NCI-H2196 (cell line): Measurements from ENCODE around the gene SLC66A1.

Experiments
- DNase-seq: peaks from one replicate; lab custom pipeline; 2025; ENCODE audit not compliant: unreplicated experiment; lab: John Stamatoyannopoulos, UW

The SLC66A1 gene

GRCh38 chr1:19360432-19360831, 48.3 kb downstream of the SLC66A1 start:
- no peak for DNase-seq

GRCh38 chr1:19360843-19361610, 48.9 kb downstream of the SLC66A1 start:
- no peak for DNase-seq

GRCh38 chr1:19361611-19362147, 49.6 kb downstream of the SLC66A1 start:
- DNase-seq: no peak

GRCh38 chr1:19363536-19364152, 51.5 kb downstream of the SLC66A1 start:
- DNase-seq: no peak

- DNase-seq: no peak
Observed at GRCh38 chr1:19365721-19366120, 53.6 kb downstream of the SLC66A1 start.

GRCh38 chr1:19366599-19367536, 54.7 kb downstream of the SLC66A1 start:
- peak; percentile 63 for DNase-seq

GRCh38 chr1:19367584-19368041, 55.5 kb downstream of the SLC66A1 start:
- peak; percentile 73 for DNase-seq

GRCh38 chr1:19368050-19368449, 55.9 kb downstream of the SLC66A1 start:
- no peak for DNase-seq

GRCh38 chr1:19368964-19369363, 56.8 kb downstream of the SLC66A1 start:
- no peak for DNase-seq

GRCh38 chr1:19369396-19370090, 57.4 kb downstream of the SLC66A1 start:
- DNase-seq: no peak

GRCh38 chr1:19370453-19371170, 58.5 kb downstream of the SLC66A1 start:
- no peak for DNase-seq

GRCh38 chr1:19371226-19372135, 59.4 kb downstream of the SLC66A1 start:
- no peak for DNase-seq

GRCh38 chr1:19372136-19372514, 60.0 kb downstream of the SLC66A1 start:
- no peak for DNase-seq

GRCh38 chr1:19372602-19373001, 60.5 kb downstream of the SLC66A1 start:
- no peak for DNase-seq

- no peak for DNase-seq
Observed at GRCh38 chr1:19373211-19374082, 61.3 kb downstream of the SLC66A1 start.

GRCh38 chr1:19374083-19374801, 62.1 kb downstream of the SLC66A1 start:
- peak; percentile 29 for DNase-seq

- DNase-seq: no peak
Observed at GRCh38 chr1:19374926-19375325, 62.8 kb downstream of the SLC66A1 start.
